SK-N-SH (cell line): Measurements from ENCODE around the gene SARDH. TPM values are rescaled to one million over a fixed set of nuclear protein-coding genes. Genes with fewer than 3 reads are reported as not detected.

ENCODE experiments used
- CTCF ChIA-PET: fragments of 300-600, 350-600 bp; formaldehyde crosslinking; extraction: SDS; loops from one replicate; lab custom pipeline; 2021; lab: Yijun Ruan, JAX
- POLR2A ChIA-PET: fragments of 350-600 bp; sonication (Branson Sonifier 250); formaldehyde crosslinking; extraction: SDS; loops from one replicate; lab custom pipeline; 2020; ENCODE audit warnings: antibody characterized with exemption, inconsistent platforms; lab: Yijun Ruan, JAX
- DNase-seq: peaks from one replicate; pipeline ENCODE4 v3.0.0; 2012
- H2AFZ ChIP-seq: fragments of 200-600 bp; sonication (generic); 2 replicates; pipeline ENCODE4 v1.8.1; 2016; ENCODE audit warnings: antibody characterized with exemption, mild to moderate bottlenecking, low read depth
- H3F3A ChIP-seq: fragments of 200-600 bp; sonication (generic); replicated peaks from 2 replicates; pipeline ENCODE3; 2016; ENCODE audit warnings: antibody characterized with exemption, mild to moderate bottlenecking; ENCODE audit not compliant: insufficient read depth
- H3K27ac ChIP-seq, 2 experiments: fragments of 200-500 bp in 1 of 2; fragments of 200-600 bp in 1 of 2; sonication (Bioruptor generic) in 1 of 2; sonication (generic), shearing (Covaris generic) in 1 of 2; 2 replicates each; pipeline versions ENCODE4 v1.5.1 to v1.6.1; 2014 to 2016; ENCODE audit warnings: low read depth in 2 of 2, inconsistent platforms in 1 of 2, low read length in 1 of 2, mild to moderate bottlenecking in 1 of 2, mixed read lengths in 1 of 2
- H3K27me3 ChIP-seq: fragments of 200-600 bp; sonication (generic), shearing (Covaris generic); 2 replicates; pipeline ENCODE4 v1.6.1; 2016; ENCODE audit warnings: mixed run types; ENCODE audit not compliant: insufficient read depth
- H3K36me3 ChIP-seq, 2 experiments: fragments of 200-500 bp in 1 of 2; fragments of 200-600 bp in 1 of 2; sonication (Bioruptor generic) in 1 of 2; sonication (generic) in 1 of 2; replicated peaks in 1 of 2; 2 replicates each; pipeline versions ENCODE3 to v1.5.1; 2014 to 2016; ENCODE audit warnings: low read length in 1 of 2, mild to moderate bottlenecking in 1 of 2; ENCODE audit not compliant: insufficient read depth in 2 of 2, control insufficient read depth in 1 of 2
- H3K4me1 ChIP-seq, 2 experiments: fragments of 200-500 bp in 1 of 2; fragments of 200-600 bp in 1 of 2; sonication (Bioruptor generic) in 1 of 2; sonication (generic), shearing (Covaris generic) in 1 of 2; 2 replicates each; pipeline versions ENCODE4 v1.5.1 to v1.6.1; 2014 to 2016; ENCODE audit warnings: low read depth in 1 of 2, low read length in 1 of 2, mixed run types in 1 of 2; ENCODE audit not compliant: insufficient read depth in 2 of 2, control insufficient read depth in 1 of 2
- H3K4me2 ChIP-seq: fragments of 200-600 bp; sonication (generic), shearing (Covaris generic); 2 replicates; pipeline ENCODE4 v1.6.1; 2017; ENCODE audit warnings: mixed run types
- H3K4me3 ChIP-seq, 2 experiments: fragments of 200-500 bp in 1 of 2; fragments of 200-600 bp in 1 of 2; sonication (Bioruptor generic) in 1 of 2; sonication (generic), shearing (Covaris generic) in 1 of 2; 2 replicates each; pipeline versions ENCODE4 v1.5.1 to v1.8.1; 2014 to 2016; ENCODE audit warnings: low read depth in 2 of 2, inconsistent platforms in 1 of 2, low read length in 1 of 2, mild to moderate bottlenecking in 1 of 2, mixed read lengths in 1 of 2, moderate library complexity in 1 of 2
- H3K79me2 ChIP-seq: fragments of 200-600 bp; sonication (generic); 2 replicates; pipeline ENCODE4 v1.8.1; 2017; ENCODE audit warnings: mild to moderate bottlenecking; ENCODE audit not compliant: insufficient read depth
- H3K9ac ChIP-seq: fragments of 200-600 bp; sonication (generic); 2 replicates; pipeline ENCODE4 v1.6.1; 2017; ENCODE audit warnings: mixed run types
- H3K9me2 ChIP-seq: fragments of 200-600 bp; sonication (generic); 2 replicates; pipeline ENCODE4 v1.6.1; 2017; ENCODE audit warnings: mixed run types
- H3K9me3 ChIP-seq: fragments of 200-600 bp; sonication (generic); 2 replicates; pipeline ENCODE4 v1.6.1; 2017; ENCODE audit warnings: mixed run types, mild to moderate bottlenecking, moderate library complexity
- H4K20me1 ChIP-seq: fragments of 200-600 bp; sonication (generic); 2 replicates; pipeline ENCODE4 v1.6.1; 2017; ENCODE audit warnings: mild to moderate bottlenecking, mixed run types; ENCODE audit not compliant: insufficient read depth
- EP300 ChIP-seq, 2 experiments: IDR thresholded peaks; 2 replicates each; pipeline versions ENCODE4 v1.4.0 to v1.6.1; 2012; ENCODE audit warnings: borderline replicate concordance in 1 of 2, low read depth in 1 of 2, low read length in 1 of 2
- FOSL2 ChIP-seq: IDR thresholded peaks from 2 replicates; pipeline ENCODE4 v1.4.0; 2012; ENCODE audit warnings: low read depth, mild to moderate bottlenecking, moderate library complexity, borderline replicate concordance
- FOXJ3 ChIP-seq: sonication (generic); formaldehyde crosslinking; IDR thresholded peaks from 2 replicates; pipeline ENCODE4 v1.5.1; 2020; ENCODE audit warnings: mild to moderate bottlenecking, missing genetic modification reagents
- FOXM1 ChIP-seq: IDR thresholded peaks from 2 replicates; pipeline ENCODE4 v1.4.0; 2012; ENCODE audit warnings: low read depth, mild to moderate bottlenecking
- GABPA ChIP-seq: IDR thresholded peaks from 2 replicates; pipeline ENCODE4 v1.4.0; 2012; ENCODE audit warnings: low read depth, mild to moderate bottlenecking
- JUND ChIP-seq: IDR thresholded peaks from 2 replicates; pipeline ENCODE4 v1.4.0; 2012
- MEF2A ChIP-seq: IDR thresholded peaks from 2 replicates; pipeline ENCODE4 v1.4.0; 2012; ENCODE audit warnings: low read depth, borderline replicate concordance
- MXI1 ChIP-seq: IDR thresholded peaks from 2 replicates; pipeline ENCODE4 v1.6.1; 2012; ENCODE audit warnings: mild to moderate bottlenecking, low read depth, low read length, improper control_type of control experiment
- NRF1 ChIP-seq: IDR thresholded peaks from 2 replicates; pipeline ENCODE4 v1.6.1; 2012; ENCODE audit warnings: low read depth, mild to moderate bottlenecking, low read length
- RAD21 ChIP-seq: IDR thresholded peaks from 2 replicates; pipeline ENCODE4 v1.6.1; 2012; ENCODE audit warnings: mild to moderate bottlenecking, low read length
- RCOR1 ChIP-seq: fragments of 150-350 bp; IDR thresholded peaks from 2 replicates; pipeline ENCODE4 v1.6.1; 2017; ENCODE audit warnings: antibody characterized with exemption, low read length
- SIN3A ChIP-seq: IDR thresholded peaks from 2 replicates; pipeline ENCODE4 v1.6.1; 2012; ENCODE audit warnings: low read depth, mild to moderate bottlenecking, low read length, moderate library complexity, borderline replicate concordance
- SMC3 ChIP-seq: IDR thresholded peaks from 2 replicates; pipeline ENCODE4 v1.6.1; 2012; ENCODE audit warnings: low read depth, low read length, improper control_type of control experiment
- TAF1 ChIP-seq: IDR thresholded peaks from 2 replicates; pipeline ENCODE4 v1.6.1; 2012; ENCODE audit warnings: low read depth, mild to moderate bottlenecking, low read length, moderate library complexity, borderline replicate concordance
- TCF12 ChIP-seq: IDR thresholded peaks from 2 replicates; pipeline ENCODE4 v1.4.0; 2012
- YY1 ChIP-seq: IDR thresholded peaks from 2 replicates; pipeline ENCODE4 v1.4.0; 2012; ENCODE audit warnings: low read depth, mild to moderate bottlenecking
- WGBS: methylation state at CpG from one replicate; pipeline ENCODE4 v1.1.6; 2017; ENCODE audit warnings: low lambda C conversion rate; 5-methylcytosine and 5-hydroxymethylcytosine counted together
- polyA plus RNA-seq, 3 experiments: library from polyadenylated mRNA; depleted of rRNA; stranded (reverse); fragments of >200 nt; gene quantifications; 2 replicates each; pipeline ENCODE4 v1.2.3, GENCODE V29; 2012
- TF ChIP-seq, protein P1 (sequence below): IDR thresholded peaks from 2 replicates; pipeline ENCODE4 v1.4.0; 2012; ENCODE audit warnings: low read depth
- TF ChIP-seq, protein P2 (sequence below): IDR thresholded peaks from 2 replicates; pipeline ENCODE4; 2012
- TF ChIP-seq, protein P3 (sequence below): IDR thresholded peaks from 2 replicates; pipeline ENCODE4 v1.6.1; 2012; ENCODE audit warnings: mild to moderate bottlenecking, low read depth, low read length, moderate library complexity
- TF ChIP-seq, protein P4 (sequence below): fragments of 150-350 bp; IDR thresholded peaks from 2 replicates; pipeline ENCODE4 v1.6.1; 2017; ENCODE audit warnings: antibody characterized with exemption, low read length, low read depth, borderline replicate concordance

SARDH gene
- polyA plus RNA-seq, 1 of the 3 experiments (the other 2 are of a cell fraction): 5.9 TPM

DNA sequence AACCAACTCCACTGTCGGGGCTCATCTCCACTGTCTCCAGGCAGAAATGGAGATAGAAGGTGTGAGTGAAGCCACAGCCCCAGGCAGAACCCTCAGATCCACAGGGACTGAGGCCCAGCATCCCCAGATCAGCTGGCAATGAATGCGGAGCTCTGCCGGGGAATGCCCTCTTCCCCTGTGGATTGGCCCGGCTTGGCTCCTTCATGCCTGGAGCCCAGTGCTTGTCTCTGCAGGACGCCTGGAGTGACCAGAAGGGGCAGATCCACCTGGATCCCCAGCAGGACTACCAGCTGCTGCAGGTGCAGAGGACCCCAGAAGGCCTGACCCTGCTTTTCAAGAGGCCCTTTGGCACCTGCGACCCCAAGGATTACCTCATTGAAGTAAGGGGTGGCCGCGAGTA lies 98.5 kb downstream of the SARDH start:
- H3F3A ChIP-seq: no peaks in the 10 kb centered on the region
- H3K27me3 ChIP-seq: peaks cover 40% of the 10 kb centered on the region
- 14% methylated on average over 1 of the region's 8 CpGs for WGBS
- ChIA-PET POLR2A (interaction anchor here (0.8 to 16.4 kb wide), 7 partner anchors 8 to 108 kb away, joined by 3 to 261 read pairs (median 4); partner anchors contain the start of genes ADAMTSL2 and FAM163B), CTCF (interaction anchor here (0.9 to 1.9 kb wide), 3 partner anchors 25 to 109 kb away, joined by 3 to 5 read pairs (median 3); no protein-coding TSS in a partner anchor)
- H3K36me3 ChIP-seq: peaks cover 0 to 4% of the 10 kb centered on the region in 2 experiments
- peak; percentile 39 for DNase-seq
- peak overlapping the region in 1 of 2 experiments; percentile 100; a peak in 2 of 4 replicates for H3K27ac ChIP-seq
- no peaks in the 10 kb centered on the region for H3K79me2 ChIP-seq
- no peaks in the 10 kb centered on the region for H4K20me1 ChIP-seq
- H3K9me2 ChIP-seq: no peaks in the 10 kb centered on the region
- H3K4me2 ChIP-seq: no peak overlapping the region
- H3K9me3 ChIP-seq: no peaks in the 10 kb centered on the region
- peaks cover 0 to 71% of the 10 kb centered on the region in 2 experiments; a peak in 2 of 4 replicates for H3K4me1 ChIP-seq
- no peak overlapping the region for H3K9ac ChIP-seq
- TF ChIP-seq NRF1 (no peak), EP300 (IDR thresholded peaks at IDR 0.05; ENCODE audit: borderline replicate concordance in 1 of 2, low read depth in 1 of 2, low read length in 1 of 2) (no peak), RCOR1 (no peak), JUND (no peak), RAD21 (no peak)
- TF ChIP-seq, protein P1, sequence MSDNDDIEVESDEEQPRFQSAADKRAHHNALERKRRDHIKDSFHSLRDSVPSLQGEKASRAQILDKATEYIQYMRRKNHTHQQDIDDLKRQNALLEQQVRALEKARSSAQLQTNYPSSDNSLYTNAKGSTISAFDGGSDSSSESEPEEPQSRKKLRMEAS: no peak
- H2AFZ ChIP-seq: no peak overlapping the region
- peak overlapping the region in 1 of 2 experiments; percentile 64; a peak in 2 of 4 replicates for H3K4me3 ChIP-seq

DNA sequence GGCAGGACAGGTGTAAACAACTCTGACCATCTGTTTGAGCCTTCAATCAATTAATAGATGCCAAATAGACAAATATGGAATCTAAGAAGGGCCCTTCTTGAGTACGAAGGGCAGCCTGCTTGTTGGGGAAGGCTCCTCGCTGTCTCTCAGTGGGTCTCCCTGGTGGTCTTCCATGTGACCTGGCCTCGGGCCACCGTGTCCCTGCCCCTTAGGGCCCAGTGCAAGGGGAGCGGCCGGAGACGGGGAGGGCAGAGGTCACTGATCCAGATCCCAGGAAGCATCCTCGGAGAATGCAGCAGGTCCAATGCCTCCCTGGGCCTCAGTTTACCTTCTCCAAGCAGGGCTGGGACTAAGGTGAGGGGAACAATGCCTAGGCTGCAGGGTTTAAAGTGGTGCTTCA lies 99.4 kb downstream of the SARDH start:
- no peak for DNase-seq
- Histone ChIP-seq H3K79me2 (no peaks in the 10 kb centered on the region), H2AFZ (no peak overlapping the region), H3K27ac (peak overlapping the region in 1 of 2 experiments; percentile 100; a peak in 2 of 4 replicates), H3K9me3 (no peaks in the 10 kb centered on the region), H3K4me2 (no peak overlapping the region), H3K4me1 (peaks cover 0 to 71% of the 10 kb centered on the region in 2 experiments; a peak in 2 of 4 replicates), H4K20me1 (no peaks in the 10 kb centered on the region), H3K27me3 (peaks cover 48% of the 10 kb centered on the region), H3K36me3 (peaks cover 0 to 4% of the 10 kb centered on the region in 2 experiments), H3F3A (no peaks in the 10 kb centered on the region), H3K9ac (no peak overlapping the region), H3K4me3 (peak overlapping the region in 1 of 2 experiments; percentile 64; a peak in 2 of 4 replicates), H3K9me2 (no peaks in the 10 kb centered on the region)
- WGBS: 0% methylated on average over 3 of the region's 8 CpGs
- no peak for TF ChIP-seq GABPA
- TF ChIP-seq, protein P2, sequence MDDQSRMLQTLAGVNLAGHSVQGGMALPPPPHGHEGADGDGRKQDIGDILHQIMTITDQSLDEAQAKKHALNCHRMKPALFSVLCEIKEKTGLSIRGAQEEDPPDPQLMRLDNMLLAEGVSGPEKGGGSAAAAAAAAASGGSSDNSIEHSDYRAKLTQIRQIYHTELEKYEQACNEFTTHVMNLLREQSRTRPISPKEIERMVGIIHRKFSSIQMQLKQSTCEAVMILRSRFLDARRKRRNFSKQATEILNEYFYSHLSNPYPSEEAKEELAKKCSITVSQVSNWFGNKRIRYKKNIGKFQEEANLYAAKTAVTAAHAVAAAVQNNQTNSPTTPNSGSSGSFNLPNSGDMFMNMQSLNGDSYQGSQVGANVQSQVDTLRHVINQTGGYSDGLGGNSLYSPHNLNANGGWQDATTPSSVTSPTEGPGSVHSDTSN: no peak
- TF ChIP-seq RAD21: no peak
- TF ChIP-seq SMC3: no peak
- TF ChIP-seq MEF2A: no peak
- no peak for TF ChIP-seq YY1
- TF ChIP-seq, protein P1: no peak
- TF ChIP-seq, protein P3, sequence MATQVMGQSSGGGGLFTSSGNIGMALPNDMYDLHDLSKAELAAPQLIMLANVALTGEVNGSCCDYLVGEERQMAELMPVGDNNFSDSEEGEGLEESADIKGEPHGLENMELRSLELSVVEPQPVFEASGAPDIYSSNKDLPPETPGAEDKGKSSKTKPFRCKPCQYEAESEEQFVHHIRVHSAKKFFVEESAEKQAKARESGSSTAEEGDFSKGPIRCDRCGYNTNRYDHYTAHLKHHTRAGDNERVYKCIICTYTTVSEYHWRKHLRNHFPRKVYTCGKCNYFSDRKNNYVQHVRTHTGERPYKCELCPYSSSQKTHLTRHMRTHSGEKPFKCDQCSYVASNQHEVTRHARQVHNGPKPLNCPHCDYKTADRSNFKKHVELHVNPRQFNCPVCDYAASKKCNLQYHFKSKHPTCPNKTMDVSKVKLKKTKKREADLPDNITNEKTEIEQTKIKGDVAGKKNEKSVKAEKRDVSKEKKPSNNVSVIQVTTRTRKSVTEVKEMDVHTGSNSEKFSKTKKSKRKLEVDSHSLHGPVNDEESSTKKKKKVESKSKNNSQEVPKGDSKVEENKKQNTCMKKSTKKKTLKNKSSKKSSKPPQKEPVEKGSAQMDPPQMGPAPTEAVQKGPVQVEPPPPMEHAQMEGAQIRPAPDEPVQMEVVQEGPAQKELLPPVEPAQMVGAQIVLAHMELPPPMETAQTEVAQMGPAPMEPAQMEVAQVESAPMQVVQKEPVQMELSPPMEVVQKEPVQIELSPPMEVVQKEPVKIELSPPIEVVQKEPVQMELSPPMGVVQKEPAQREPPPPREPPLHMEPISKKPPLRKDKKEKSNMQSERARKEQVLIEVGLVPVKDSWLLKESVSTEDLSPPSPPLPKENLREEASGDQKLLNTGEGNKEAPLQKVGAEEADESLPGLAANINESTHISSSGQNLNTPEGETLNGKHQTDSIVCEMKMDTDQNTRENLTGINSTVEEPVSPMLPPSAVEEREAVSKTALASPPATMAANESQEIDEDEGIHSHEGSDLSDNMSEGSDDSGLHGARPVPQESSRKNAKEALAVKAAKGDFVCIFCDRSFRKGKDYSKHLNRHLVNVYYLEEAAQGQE: no peak
- TF ChIP-seq SIN3A: no peak
- no peak for TF ChIP-seq TCF12
- TF ChIP-seq MXI1: no peak
- TF ChIP-seq FOXM1: no peak
- TF ChIP-seq FOXJ3 (CRISPR knock-in tag): no peak
- no peak for TF ChIP-seq TAF1
- no peak for TF ChIP-seq RCOR1
- TF ChIP-seq, protein P4, sequence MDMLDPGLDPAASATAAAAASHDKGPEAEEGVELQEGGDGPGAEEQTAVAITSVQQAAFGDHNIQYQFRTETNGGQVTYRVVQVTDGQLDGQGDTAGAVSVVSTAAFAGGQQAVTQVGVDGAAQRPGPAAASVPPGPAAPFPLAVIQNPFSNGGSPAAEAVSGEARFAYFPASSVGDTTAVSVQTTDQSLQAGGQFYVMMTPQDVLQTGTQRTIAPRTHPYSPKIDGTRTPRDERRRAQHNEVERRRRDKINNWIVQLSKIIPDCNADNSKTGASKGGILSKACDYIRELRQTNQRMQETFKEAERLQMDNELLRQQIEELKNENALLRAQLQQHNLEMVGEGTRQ: no peak
- no peak for TF ChIP-seq FOSL2
- TF ChIP-seq NRF1: no peak
- ChIA-PET POLR2A (interaction anchor here (0.5 to 16.4 kb wide), 3 partner anchors 30 to 119 kb away, joined by 3 to 261 read pairs (median 150); partner anchors contain the start of genes ADAMTSL2 and FAM163B), CTCF (interaction anchor here (0.9 to 4.3 kb wide), 3 partner anchors 12 to 108 kb away, joined by 3 to 26 read pairs (median 3); partner anchors contain the start of gene ADAMTSL2)
